KBM-7 (cell line): Measurements from ENCODE around the gene FBXO31.
"Not testable (repeated sequence)": the region's sequence is repeated elsewhere in the genome, so short reads cannot be mapped to it uniquely, and the experiment has no call there.

Source experiments
- DNase-seq: peaks from one replicate; pipeline ENCODE4 v3.0.0-alpha.2; 2015
- in situ Hi-C: fragments of 300-500 bp; cut with MboI; formaldehyde crosslinking; loops from 2 replicates; pipeline ENCODE4 v1.14.3; 2020; ENCODE audit warnings: low sequenced_read_pairs, low pct_unique_long_range_greater_than_20kb, mixed read lengths

Gene FBXO31

GRCh38 chr16:87389245-87389644 lies 5.7 kb upstream of the FBXO31 start:
- no peak for DNase-seq
- in situ Hi-C loops = no loop called here

DNA sequence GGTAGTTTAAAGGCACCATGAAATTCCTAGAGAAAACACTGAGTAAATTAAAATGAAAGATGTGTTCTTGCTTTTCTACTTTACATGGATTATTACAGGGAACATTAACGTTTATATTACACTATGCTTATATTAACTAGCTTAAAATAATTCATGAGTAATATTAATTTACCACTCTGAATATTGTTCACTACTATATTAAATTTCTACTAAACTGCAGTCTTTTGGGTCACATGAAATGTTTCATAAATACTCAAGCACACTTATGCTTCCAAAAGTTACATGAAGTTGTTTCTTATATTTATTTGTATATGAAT lies 5.2 kb upstream of the FBXO31 start:
- in situ Hi-C loops = no loop called here

GRCh38 chr16:87387942-87388817 lies 4.6 kb upstream of the FBXO31 start:
- peak; percentile 98 for DNase-seq
- in situ Hi-C loops = no loop called here

More for the DNA sequence above, 5.2 kb upstream of the FBXO31 start:
- no peak for DNase-seq

GRCh38 chr16:87384875-87385167 lies 1.2 kb upstream of the FBXO31 start:
- DNase-seq, in situ Hi-C loops: not testable (repeated sequence)

- in situ Hi-C loops = no loop called here
- DNase-seq = no peak
Measured at GRCh38 chr16:87384162-87384874, 742 bp upstream of the FBXO31 start.

GRCh38 chr16:87382023-87382785 lies 1.4 kb downstream of the FBXO31 start:
- in situ Hi-C loops = no loop called here
- DNase-seq = no peak

DNA sequence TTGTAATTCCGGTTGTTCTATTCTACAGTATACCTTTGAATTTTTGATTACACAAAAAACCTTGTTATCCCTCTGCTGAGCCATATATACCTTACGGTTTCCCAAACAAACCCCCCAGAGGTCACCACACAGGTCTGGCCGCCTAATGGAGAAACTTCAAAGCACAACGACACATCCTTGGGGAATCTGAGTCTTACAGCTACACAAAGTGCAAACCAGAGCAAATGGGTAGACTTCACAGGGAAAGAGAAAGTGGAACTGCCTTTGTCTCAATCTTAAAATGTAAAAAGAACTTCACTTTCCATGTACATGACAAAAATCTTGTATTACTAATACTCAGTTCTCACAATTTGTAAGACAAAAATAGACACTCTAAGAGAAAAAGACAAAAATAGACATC lies 2.7 kb downstream of the FBXO31 start:
- in situ Hi-C loops = no loop called here
- DNase-seq = no peak

DNA sequence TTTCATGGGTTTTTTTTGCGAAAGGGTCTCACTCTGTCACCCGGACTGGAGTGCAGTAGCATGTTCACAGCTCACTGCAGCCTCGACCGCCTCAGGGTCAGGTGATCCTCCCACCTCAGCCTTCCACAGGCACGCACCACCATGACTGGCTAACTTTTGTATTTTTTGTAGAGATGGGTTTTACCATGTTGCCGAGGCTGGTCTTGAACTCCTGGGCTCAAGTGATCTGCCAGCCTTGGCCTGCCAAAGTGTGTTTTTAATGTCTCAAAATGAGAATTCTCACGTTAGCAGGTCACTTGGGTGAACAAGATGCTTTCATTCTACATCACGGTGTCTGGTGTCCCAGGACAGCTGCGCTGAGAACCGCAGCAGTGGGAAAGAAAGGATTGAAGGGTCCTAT lies 3.2 kb downstream of the FBXO31 start:
- no peak for DNase-seq
- in situ Hi-C loops = no loop called here

DNA sequence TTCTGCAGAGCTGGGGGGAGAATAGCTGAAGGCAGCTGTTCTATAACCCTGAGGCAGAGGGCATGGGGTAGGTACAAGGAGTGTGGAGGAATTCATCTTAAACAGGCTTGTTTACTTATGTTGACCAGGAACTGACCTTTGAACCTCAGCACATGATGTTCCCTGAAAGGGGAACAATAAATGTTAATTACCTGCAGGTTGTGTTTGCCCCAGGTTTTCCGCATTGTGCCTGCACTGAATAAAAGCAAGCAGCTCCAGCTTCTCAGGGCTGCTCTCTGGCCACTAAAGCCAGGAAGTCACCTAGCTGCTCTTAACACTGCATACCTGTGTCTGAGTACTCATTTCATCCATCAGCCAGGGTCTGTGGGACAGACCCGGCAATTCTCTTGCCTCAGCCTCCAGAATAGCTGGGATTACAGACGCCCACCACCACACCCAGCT lies 4.2 kb downstream of the FBXO31 start:
- in situ Hi-C loops = not testable (repeated sequence)

GRCh38 chr16:87376660-87377059 lies 6.9 kb downstream of the FBXO31 start:
- no peak for DNase-seq
- in situ Hi-C loops = no loop called here

More for the DNA sequence above, 4.2 kb downstream of the FBXO31 start:
- DNase-seq = not testable (repeated sequence)

DNA sequence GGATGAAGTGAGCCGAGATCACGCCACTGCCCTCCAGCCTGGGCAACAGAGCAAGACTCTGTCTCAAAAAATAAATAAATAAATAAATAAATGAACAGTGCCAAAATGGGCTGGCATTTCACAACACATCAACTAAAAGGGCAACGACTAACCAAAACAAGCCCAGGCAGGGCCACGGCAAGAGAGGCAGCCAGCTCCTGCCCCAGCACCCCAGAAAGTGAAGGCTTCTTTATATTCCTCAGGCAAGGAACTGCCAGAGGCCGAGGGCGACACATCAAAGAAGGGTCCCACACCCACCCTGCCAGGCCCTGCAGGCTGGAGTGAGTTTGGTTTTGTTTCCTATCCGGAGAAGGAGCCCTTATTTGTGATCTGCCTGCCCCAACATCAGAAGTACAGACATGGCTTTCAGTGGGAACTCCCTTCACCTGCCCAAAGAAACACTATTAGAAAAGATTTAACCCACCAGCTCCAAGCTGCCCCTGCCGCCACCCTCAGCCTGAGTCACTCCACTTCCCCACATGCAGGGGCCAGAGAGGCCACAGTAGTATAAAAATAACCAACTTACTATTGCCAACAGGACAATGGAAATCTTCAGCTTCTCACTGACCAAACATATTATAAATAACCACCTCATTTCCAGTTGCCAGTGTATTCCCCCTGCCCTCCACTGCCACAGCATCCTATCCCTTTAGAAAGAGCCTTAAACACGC lies 8.0 kb downstream of the FBXO31 start:
- DNase-seq = no peak
- in situ Hi-C loops = no loop called here

GRCh38 chr16:87374313-87374712 lies 9.3 kb downstream of the FBXO31 start:
- DNase-seq = no peak

GRCh38 chr16:87372305-87372704 lies 11.3 kb downstream of the FBXO31 start:
- in situ Hi-C loops = no loop called here
- DNase-seq = no peak

More at GRCh38 chr16:87374313-87374712, 9.3 kb downstream of the FBXO31 start:
- in situ Hi-C loops = no loop called here

DNA sequence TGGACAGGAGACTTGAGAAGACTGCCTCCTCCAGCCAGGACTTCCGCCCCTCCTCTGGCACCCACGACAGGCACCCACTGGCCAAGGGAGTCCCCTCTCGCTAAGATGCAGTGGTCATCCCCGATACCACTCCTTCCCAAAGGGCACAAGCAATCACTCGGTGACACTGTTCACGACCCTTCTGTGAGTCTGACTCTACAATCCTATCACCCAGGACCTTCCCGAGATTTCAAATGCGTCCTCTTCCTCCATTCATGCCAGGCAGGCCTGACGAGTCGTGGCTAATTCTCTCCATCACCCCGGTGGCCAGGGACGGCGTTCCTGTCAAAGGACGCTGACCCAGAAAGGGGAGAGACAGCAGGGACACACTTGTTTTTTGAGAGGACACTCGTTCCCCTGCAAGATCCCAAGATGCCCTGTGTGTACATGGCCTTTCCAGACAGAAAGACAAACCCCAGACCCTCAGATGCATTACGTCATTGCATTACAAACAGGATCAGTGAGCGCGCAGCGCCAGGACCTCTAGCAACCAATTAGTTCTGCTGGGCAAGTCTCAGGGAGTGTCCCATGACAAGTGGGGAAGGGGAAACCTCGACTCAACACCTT lies 12.2 kb downstream of the FBXO31 start:
- DNase-seq = no peak
- in situ Hi-C loops = no loop called here

DNA sequence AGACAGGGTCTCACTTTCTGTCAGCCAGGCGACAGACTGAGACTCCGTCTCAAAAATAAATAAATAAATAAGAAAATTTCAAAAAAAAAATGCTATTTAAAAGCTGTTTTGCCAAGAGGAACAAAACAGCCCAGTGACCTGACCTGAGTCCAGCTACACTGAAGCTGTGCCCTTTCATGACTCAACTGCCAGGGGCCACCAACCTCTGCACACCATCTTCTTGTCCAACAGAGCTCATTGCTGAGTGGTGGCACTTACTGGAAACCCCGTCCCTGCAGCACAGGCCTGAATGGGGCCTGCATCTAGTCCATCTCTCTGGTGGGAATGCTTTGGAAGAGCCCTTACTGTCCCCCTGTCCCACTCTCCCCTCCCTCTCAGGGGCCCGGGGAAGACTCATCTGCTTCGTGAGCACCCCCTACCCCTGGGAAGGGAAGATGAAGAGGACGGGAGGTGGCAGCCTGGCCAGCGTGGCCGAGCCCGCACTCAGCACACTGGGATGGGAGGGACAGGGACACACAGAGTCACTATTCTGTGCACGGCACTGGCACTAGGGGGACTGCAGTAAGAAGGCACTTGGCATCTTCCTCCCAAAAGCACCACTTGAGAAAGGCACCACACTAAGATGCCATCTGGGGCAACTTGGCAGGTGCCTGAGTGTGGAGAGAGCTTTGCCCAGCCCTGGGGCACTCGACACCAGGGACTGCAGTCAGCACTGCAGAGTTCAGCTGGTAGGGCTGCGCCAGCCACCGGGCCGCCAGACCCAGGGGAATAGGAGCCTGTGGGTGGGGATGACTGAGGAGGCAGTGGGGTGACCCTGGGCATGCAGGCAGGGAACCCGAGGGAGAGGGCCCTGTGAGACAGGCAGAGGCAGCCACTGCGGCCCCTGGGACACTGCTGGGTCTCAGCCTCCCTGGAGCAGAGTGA lies 13.5 kb downstream of the FBXO31 start:
- in situ Hi-C loops = no loop called here
- no peak for DNase-seq

DNA sequence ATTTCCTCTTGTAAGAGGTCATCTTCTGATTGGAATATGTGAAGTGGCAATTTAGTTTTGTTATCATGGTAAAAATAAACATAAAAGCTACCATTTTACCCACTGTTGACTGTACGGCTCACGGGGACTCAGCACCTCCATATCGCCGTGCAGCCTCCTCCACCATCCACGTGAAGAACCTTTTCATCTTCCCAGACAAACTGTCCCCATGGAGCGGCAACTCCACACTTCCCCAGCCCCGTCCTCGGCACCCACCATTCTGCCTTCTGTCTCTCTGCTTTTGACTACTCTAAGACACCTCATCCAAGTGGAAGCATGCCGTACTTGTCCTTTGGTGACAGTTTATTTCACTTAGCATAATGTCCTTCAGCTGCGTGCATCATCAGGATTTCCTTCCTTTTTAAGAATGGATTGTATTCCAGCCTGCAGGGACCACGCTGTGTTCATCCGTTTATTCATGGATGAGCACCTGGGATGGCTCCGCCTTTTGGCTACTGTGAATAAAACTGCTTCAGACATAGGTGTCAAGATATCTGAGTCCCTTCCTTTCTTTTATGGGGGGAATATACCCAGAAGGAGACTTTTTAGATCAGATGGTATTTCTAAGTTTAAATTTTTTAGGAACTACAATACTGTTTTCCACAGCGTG lies 14.3 kb downstream of the FBXO31 start:
- in situ Hi-C loops = no loop called here

DNA sequence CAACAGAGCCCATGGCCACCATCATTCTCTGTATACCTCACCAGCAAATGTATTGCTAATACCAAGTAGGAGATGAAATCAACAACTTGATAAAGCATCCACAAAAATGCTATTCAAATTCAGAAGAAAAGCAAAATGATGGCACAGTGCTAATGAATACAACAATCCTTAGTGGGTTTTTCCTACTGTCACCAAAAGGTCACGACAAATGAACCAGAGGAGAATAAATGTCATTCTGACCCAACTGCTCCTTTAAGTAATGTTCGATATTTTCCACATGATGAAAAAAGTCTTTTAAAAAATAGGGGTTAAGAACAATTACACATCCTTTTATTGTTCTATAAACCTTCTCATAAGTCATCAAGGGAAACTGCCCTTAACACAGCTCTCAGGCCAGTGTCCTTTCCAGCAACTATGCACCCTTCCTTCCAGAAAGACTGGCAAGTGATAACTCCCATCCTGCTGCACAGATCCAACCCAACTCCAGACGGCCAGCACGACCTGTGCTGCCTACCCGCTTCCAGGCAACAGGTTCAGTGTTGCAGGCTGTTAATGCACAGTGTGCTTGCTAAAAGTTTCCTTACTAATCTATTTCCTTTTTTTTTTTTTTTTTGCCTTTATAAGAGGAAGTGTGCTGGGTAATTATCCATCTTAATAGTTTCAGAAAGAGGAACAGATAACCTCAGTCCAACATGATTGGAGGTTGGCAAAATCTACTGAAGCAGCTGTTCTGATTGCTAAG lies 15.4 kb downstream of the FBXO31 start:
- in situ Hi-C loops = no loop called here
- DNase-seq = peak; percentile 88

More for the DNA sequence above, 14.3 kb downstream of the FBXO31 start:
- DNase-seq = no peak
